ENCODE results near the gene USP32.

DNA sequence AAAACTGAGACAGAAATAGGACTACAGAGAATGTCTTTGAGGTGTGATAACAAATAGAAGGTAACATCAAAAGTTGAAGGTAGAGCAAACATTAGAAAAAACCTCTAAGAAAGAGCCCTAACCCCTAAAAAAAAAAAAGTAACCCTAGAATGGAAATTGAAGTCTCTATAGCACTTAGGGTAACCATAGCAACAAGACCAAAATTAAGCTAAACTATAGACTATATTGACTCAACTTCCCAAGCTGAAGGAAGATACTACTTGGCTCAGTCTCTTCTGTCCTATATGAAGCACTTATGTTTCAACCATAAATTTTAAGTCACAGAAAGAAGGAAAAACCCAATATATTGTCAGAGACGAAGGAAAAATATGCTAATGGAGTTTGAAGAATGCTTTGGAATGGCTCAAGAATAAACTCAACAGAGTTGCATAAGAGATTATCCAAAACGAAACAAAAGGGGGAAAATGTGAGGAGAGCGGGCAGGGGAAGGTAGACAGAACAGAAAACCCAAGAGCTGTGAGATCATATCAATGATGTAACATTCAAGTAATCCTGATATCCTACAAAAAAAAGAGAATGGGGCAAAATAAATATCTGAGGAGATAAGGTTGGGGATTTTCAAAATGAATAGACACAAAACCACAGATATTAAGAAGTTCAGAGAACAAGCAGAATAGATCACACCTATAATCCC, 88.4 kb downstream of the USP32 start:
- TF ChIP-seq CTCF (conservative IDR thresholded peaks at IDR 0.05) (no peak), EZH2 (IDR thresholded peaks at IDR 0.05; ENCODE audit: low read depth) (no peak)
